ENCODE measurements around the gene CYLD.

The CYLD gene

DNA sequence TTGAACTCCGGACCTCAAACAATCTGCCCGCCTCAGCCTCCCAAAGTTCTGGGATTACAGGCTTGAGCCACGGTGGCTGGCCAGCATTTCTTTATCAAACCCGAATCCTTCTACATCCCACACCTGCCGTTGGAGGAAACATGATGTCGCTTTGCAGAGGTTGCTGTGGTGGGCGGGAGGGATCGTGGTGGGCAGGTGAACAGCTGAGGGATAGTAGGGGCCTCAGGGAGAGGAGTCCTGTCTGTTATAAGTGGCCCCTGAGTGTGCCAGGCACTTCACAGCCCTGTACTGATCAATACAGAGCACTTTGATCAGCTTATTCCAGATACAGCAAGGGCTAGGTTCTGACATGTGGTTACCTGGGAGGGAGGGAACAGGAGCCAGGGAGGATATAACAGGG lies 76.5 kb downstream of the CYLD start:
- DNase-seq (ENCODE audit: low spot score): no peak

GRCh38 chr16:50819706-50820105 lies 77.8 kb downstream of the CYLD start:
- no peak for DNase-seq (ENCODE audit: low spot score)

GRCh38 chr16:50820225-50820624 lies 78.3 kb downstream of the CYLD start:
- DNase-seq (ENCODE audit: low spot score): no peak

GRCh38 chr16:50821586-50821985 lies 79.7 kb downstream of the CYLD start:
- peak; percentile 55 for DNase-seq (ENCODE audit: low spot score)

- no peak for DNase-seq (ENCODE audit: low spot score)
These were observed 80.8 kb downstream of the CYLD start for GRCh38 chr16:50822671-50823070.

GRCh38 chr16:50826797-50827316 lies 85.0 kb downstream of the CYLD start:
- no peak for DNase-seq (ENCODE audit: low spot score)

- DNase-seq (ENCODE audit: low spot score): no peak
These were observed 86.3 kb downstream of the CYLD start for GRCh38 chr16:50828164-50828702.

- no peak for DNase-seq (ENCODE audit: low spot score)
These were observed 88.8 kb downstream of the CYLD start for GRCh38 chr16:50830698-50831097.

- no peak for DNase-seq (ENCODE audit: low spot score)
These were observed 89.9 kb downstream of the CYLD start for GRCh38 chr16:50831751-50832150.

- no peak for DNase-seq (ENCODE audit: low spot score)
These were observed 92.0 kb downstream of the CYLD start for GRCh38 chr16:50833929-50834328.

GRCh38 chr16:50834701-50835100 lies 92.8 kb downstream of the CYLD start:
- DNase-seq (ENCODE audit: low spot score): no peak

DNA sequence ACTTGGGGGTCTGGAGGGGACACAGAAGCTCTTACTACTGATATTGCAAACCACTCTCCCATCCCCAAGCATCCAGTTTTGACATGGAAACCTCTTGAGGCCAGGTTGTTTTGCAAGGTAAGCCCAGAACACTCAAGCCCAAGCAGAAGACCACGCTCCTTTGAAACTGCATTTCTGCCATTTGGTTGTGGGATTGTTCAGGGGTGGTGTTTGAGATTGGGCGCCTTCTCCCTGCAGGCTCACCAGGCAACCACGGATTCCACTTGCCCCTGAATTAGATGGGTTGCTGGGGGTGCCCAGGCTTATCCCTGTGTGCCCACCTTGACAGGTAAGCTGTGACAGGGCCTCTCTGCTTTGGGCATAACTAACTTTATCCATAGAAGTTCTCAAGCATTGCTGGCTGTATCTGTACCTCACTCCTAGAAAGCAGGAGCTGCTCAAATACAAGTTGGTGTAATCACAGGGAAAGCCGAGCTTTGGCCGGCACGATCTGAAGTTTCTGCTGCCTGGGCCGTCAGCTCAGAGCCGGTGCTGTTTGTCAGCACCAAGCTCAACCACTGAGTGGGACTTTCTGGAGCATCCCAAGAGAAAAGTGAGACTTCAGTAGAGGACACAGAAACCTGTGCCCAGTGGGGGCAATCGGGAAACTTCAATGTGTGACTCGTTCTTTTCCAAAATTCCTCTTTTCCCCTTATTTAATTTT lies 93.6 kb downstream of the CYLD start:
- no peak for DNase-seq (ENCODE audit: low spot score)

- DNase-seq (ENCODE audit: low spot score): no peak
These were observed 94.3 kb downstream of the CYLD start for GRCh38 chr16:50836121-50836621.

- DNase-seq (ENCODE audit: low spot score): no peak
These were observed 95.4 kb downstream of the CYLD start for GRCh38 chr16:50837324-50837723.

DNA sequence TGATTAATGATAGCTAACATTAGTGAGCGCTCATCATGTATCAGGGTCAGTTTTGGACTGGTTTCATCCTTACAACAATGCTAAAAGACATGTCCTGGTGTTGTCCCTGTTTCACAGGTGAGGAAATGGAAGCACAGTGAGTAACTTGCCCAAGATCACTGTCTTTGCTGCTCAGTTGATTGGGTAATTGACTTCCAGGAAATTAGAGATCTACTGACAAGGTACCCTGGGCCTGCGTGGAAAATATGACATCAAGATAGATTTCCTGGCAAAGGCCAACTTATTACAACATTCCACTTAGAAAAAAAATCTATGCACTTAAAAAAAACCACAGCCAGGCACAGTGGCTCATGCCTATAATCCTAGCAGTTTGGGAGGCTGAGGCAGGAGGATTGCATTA lies 96.3 kb downstream of the CYLD start:
- DNase-seq (ENCODE audit: low spot score): no peak

DNA sequence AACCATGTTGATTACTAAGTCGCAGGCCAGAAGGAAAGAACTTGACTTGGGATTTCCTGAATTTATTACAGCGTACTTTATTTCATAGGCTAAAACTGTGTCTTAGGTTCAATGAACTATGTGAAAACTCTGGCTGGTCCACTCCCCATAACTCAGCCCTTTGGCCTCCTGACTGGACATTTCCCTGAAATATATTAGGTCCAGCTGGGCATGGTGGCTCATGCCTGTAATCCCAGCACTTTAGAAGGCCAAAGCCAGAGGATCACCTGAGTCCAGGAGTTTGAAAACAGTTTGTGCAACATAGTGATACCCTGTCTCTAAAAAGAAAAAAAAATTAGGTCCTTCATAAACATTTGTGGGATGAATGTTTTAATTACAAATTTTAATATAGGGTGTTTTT lies 97.0 kb downstream of the CYLD start:
- DNase-seq (ENCODE audit: low spot score): no peak

DNA sequence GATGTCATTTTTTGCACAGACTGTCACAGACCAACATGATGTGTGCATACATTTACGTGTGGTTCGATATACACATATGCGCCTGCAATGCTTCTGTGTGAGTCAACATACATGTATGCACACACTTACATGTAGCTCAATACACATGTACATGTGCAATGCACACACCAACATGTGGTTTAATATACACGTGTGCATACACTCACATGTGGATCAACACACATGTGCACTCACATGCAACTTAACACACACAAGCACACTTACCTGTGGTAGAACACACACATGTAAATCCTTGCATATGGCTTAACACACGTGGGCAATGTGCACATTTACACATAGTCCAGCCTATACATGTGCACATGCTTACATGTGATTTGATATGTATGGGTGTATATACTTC lies 97.5 kb downstream of the CYLD start:
- DNase-seq (ENCODE audit: low spot score): no peak

DNA sequence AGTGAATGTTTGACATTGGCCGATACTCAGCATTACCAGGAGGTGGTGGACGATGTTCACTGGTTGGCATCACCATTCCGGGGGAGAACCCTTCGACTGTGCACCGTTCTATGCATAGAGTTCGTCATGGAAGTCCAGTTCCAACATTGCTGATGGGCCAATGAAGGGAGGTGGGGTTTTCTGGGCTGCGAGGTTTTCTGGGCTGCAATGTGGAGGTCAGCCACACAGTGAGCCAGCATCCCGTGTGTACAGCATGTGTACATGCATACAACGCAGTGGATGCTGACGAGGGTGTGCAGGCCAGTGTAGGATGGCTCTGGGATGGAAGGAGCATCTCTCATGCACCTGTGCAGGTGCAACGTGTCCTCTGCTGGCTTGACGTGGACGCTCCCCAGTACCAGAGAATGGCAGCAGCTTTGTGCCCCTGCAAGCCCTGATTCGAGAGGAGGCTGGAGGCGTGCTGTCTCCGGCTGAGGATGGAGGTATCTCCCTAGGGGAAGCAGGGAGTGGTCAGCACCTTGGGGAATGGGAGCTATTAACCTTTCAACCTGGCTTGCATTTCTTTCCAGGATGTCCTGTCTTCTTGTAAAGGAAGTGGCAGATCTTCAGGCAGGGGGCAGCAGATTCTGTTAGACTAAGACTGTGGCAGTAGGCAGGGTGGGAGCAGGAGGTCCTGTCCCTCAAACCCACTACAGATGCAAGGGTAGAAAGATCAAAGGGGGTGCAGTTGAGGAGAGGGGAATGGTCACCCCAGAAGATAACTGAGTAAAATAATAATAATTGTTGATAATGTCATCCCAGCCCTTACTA lies 98.2 kb downstream of the CYLD start:
- no peak for DNase-seq (ENCODE audit: low spot score)

GRCh38 chr16:50841081-50841886 lies 99.4 kb downstream of the CYLD start:
- no peak for DNase-seq (ENCODE audit: low spot score)

DNA sequence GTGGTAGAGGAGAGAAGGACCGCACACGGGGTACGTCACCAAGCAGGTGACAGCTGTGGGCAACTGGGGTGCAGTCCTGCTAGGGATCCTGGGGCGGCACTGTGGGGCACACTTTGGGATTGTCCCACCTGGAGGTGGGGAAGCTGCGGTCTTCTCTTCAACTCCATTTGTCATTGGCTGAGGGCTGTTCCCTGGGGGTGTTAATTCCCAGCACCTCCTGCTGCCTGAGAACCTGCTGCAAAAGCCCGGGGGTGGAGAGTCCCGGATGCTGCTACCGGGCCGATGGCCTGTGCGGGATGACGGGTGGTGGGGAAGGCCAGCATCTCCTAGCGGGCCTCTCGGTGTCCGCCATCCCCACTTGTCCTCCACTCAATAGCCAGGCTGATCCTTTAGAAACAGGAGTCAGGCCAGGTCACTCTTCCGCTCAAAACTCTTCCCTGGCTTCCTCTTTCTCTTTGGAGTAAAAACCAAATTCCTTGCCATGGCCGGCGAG lies 100.2 kb downstream of the CYLD start:
- no peak for DNase-seq (ENCODE audit: low spot score)

- no peak for DNase-seq (ENCODE audit: low spot score)
These were observed 100.7 kb downstream of the CYLD start for GRCh38 chr16:50842589-50842988.

DNA sequence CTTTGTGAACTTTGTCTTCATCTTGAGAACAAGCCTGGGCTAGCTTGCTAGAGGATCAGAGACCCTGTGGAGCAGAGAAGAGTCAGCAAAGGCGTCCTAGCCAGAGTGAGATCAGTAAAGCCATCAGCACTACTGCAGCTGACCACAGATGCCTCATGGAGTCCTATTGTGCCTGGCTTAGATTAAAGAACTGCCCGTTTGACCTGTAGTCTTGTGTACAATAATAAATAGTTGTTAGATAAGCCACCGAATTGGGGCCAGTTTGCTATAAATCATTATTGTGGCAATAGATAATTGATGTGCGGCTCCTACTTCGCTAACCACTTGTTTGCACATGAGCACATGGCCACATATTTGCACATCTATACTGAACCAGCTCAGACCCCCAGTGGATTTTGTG lies 103.0 kb downstream of the CYLD start:
- DNase-seq (ENCODE audit: low spot score): no peak

Data from RKO (cell line).